Measurements from ENCODE around the gene P3H3.

DNA sequence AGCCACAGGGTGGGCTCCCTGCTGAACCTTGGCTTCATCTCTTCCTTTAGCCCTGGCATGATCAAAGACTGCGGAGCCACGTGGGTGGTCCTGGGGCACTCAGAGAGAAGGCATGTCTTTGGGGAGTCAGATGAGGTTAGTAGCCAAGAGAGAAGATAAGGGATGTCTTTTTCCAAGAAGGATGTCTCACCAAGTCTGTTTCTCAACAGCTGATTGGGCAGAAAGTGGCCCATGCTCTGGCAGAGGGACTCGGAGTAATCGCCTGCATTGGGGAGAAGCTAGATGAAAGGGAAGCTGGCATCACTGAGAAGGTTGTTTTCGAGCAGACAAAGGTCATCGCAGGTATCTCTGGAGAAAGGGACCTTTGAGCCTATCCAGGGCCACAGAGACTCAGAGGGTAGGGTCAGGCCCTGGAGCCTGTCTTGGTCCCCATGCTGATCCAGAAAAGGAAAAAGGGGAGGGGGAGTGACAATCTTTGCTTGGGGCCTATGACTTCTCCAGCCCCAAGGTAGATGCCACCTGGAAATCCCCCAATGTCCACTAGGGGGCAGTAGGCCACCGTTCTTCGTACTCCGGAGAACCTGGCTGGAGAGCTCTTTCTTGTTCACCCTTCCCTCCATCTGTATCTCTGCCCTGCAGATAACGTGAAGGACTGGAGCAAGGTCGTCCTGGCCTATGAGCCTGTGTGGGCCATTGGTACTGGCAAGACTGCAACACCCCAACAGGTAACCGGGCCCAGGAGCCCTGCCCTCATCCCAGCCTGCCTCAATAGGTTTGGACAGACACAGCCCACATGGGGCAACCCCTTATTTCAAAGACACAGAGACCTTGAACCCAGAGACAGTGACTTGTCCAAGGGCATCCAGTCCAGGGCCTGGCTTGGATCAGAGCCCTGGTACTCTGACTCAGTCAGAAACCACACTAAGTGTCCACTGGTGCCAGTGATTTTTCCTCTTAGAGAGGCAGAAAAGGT is 41.1 kb downstream of the P3H3 start:
- TF ChIP-seq, protein P1, sequence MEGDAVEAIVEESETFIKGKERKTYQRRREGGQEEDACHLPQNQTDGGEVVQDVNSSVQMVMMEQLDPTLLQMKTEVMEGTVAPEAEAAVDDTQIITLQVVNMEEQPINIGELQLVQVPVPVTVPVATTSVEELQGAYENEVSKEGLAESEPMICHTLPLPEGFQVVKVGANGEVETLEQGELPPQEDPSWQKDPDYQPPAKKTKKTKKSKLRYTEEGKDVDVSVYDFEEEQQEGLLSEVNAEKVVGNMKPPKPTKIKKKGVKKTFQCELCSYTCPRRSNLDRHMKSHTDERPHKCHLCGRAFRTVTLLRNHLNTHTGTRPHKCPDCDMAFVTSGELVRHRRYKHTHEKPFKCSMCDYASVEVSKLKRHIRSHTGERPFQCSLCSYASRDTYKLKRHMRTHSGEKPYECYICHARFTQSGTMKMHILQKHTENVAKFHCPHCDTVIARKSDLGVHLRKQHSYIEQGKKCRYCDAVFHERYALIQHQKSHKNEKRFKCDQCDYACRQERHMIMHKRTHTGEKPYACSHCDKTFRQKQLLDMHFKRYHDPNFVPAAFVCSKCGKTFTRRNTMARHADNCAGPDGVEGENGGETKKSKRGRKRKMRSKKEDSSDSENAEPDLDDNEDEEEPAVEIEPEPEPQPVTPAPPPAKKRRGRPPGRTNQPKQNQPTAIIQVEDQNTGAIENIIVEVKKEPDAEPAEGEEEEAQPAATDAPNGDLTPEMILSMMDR (IDR thresholded peaks at IDR 0.05) = peak; percentile 81 to 96 (median 87)
- TF ChIP-seq POLR2A (IDR thresholded peaks at IDR 0.05) = no peak

All from testis (tissue), 2 donors.